HepG2 (cell line): Measurements from ENCODE around the gene ANKRD53. TPM values are rescaled to one million over a fixed set of nuclear protein-coding genes. Genes with fewer than 3 reads are reported as not detected.

ENCODE experiments used
- AGO1 ChIP-seq: fragments of 200-400 bp; formaldehyde crosslinking; IDR thresholded peaks from 2 replicates; pipeline ENCODE4 v1.6.1; 2017; ENCODE audit warnings: mild to moderate bottlenecking, low read depth, low read length, moderate library complexity; ENCODE audit not compliant: poor library complexity, severe bottlenecking
- CAMTA2 ChIP-seq: sonication (generic); formaldehyde crosslinking; IDR thresholded peaks from 2 replicates; pipeline ENCODE4 v1.4.0; 2020; ENCODE audit warnings: mild to moderate bottlenecking, missing genetic modification reagents, borderline replicate concordance
- FOSL2 ChIP-seq: sonication (generic); formaldehyde crosslinking; IDR thresholded peaks from 2 replicates; pipeline ENCODE4 v1.4.0; 2020; ENCODE audit warnings: missing genetic modification reagents
- KDM6A ChIP-seq: IDR thresholded peaks from 2 replicates; pipeline ENCODE4 v1.6.1; 2016; ENCODE audit warnings: low read depth
- MEF2D ChIP-seq: sonication (generic); formaldehyde crosslinking; IDR thresholded peaks from 2 replicates; pipeline ENCODE4 v1.5.1; 2020; ENCODE audit warnings: mild to moderate bottlenecking, missing genetic modification reagents
- NFE2L1 ChIP-seq: sonication (generic); formaldehyde crosslinking; IDR thresholded peaks from 2 replicates; pipeline ENCODE4 v1.4.0; 2020; ENCODE audit warnings: missing genetic modification reagents, mild to moderate bottlenecking, borderline replicate concordance
- NFKB2 ChIP-seq: sonication (generic); formaldehyde crosslinking; IDR thresholded peaks from 2 replicates; pipeline ENCODE4 v1.4.0; 2020; ENCODE audit warnings: missing genetic modification reagents, borderline replicate concordance
- NFRKB ChIP-seq: fragments of 450-650 bp; IDR thresholded peaks from 2 replicates; pipeline ENCODE4 v1.6.1; 2017
- RARA ChIP-seq: IDR thresholded peaks from 2 replicates; pipeline ENCODE4 v1.6.1; 2016; ENCODE audit warnings: missing genetic modification reagents, missing compliant biosample characterization
- SAP130 ChIP-seq: IDR thresholded peaks from 2 replicates; pipeline ENCODE4 v1.6.1; 2016; ENCODE audit warnings: low read depth
- SNAI1 ChIP-seq: sonication (generic); formaldehyde crosslinking; IDR thresholded peaks from 2 replicates; pipeline ENCODE4 v1.5.0; 2020; ENCODE audit warnings: mild to moderate bottlenecking, missing genetic modification reagents, borderline replicate concordance
- SSRP1 ChIP-seq: IDR thresholded peaks from 2 replicates; pipeline ENCODE4 v1.6.1; 2016; ENCODE audit warnings: control low read depth
- XRCC5 ChIP-seq: fragments of 200-400 bp; formaldehyde crosslinking; optimal IDR thresholded peaks from 2 replicates; pipeline ENCODE3; 2017; ENCODE audit warnings: mild to moderate bottlenecking, low read length
- ZNF563 ChIP-seq: sonication (generic); formaldehyde crosslinking; IDR thresholded peaks from 2 replicates; pipeline ENCODE4 v1.8.0; 2022; ENCODE audit warnings: mild to moderate bottlenecking, moderate library complexity, missing genetic modification reagents
- ZNF569 ChIP-seq: sonication (generic); formaldehyde crosslinking; IDR thresholded peaks from 2 replicates; pipeline ENCODE4 v1.5.0; 2020; ENCODE audit warnings: mild to moderate bottlenecking, missing genetic modification reagents, moderate library complexity, borderline replicate concordance
- polyA plus RNA-seq, 8 experiments: library from polyadenylated mRNA; depleted of rRNA in 3 of 8; stranded (reverse) in 7 of 8; unstranded in 1 of 8; fragments of >200 nt; fragmentation: Illumina TruSeq in 4 of 8; extraction: Trizol in 4 of 8; gene quantifications; 2 replicates each; pipeline versions ENCODE4 v1.2.1 to v1.2.3, GENCODE V29; 2011 to 2016; ENCODE audit warnings: low read depth in 4 of 8, missing spikeins in 1 of 8, mixed read lengths in 1 of 8; ENCODE audit not compliant: insufficient read depth in 1 of 8
- total RNA-seq, 5 experiments: library from RNA; depleted of rRNA; stranded (reverse); fragments of >200 nt; fragmentation: Illumina TruSeq; extraction: Trizol; gene quantifications; 2 replicates each; pipeline ENCODE4 v1.2.3, GENCODE V29; 2016; ENCODE audit warnings: low read depth in 1 of 5
- TF ChIP-seq, protein P1 (sequence below): sonication (generic); formaldehyde crosslinking; IDR thresholded peaks from 2 replicates; pipeline ENCODE4 v1.5.0; 2020; ENCODE audit warnings: mild to moderate bottlenecking, missing genetic modification reagents, borderline replicate concordance
- TF ChIP-seq, protein P2 (sequence below): sonication (generic); formaldehyde crosslinking; IDR thresholded peaks from 2 replicates; pipeline ENCODE4 v1.8.0; 2022; ENCODE audit warnings: mild to moderate bottlenecking, missing genetic modification reagents, moderate library complexity
- TF ChIP-seq, protein P3 (sequence below), 2 experiments: sonication (generic) in 1 of 2; formaldehyde crosslinking in 1 of 2; IDR thresholded peaks; 2 replicates each; pipeline versions ENCODE4 v1.4.0 to v1.6.1; 2018 to 2020; ENCODE audit warnings: missing genetic modification reagents in 2 of 2, borderline replicate concordance in 1 of 2, low read depth in 1 of 2, mild to moderate bottlenecking in 1 of 2, missing biosample characterization in 1 of 2
- TF ChIP-seq, protein P4 (sequence below): sonication (generic); formaldehyde crosslinking; IDR thresholded peaks from 2 replicates; pipeline ENCODE4 v1.5.0; 2020; ENCODE audit warnings: missing genetic modification reagents
- TF ChIP-seq, protein P5 (sequence below): sonication (generic); IDR thresholded peaks from 2 replicates; pipeline ENCODE4 v1.6.1; 2016; ENCODE audit warnings: low read depth, borderline replicate concordance
- TF ChIP-seq, protein P6 (sequence below): sonication (generic); formaldehyde crosslinking; IDR thresholded peaks from 2 replicates; pipeline ENCODE4 v1.5.0; 2020; ENCODE audit warnings: mild to moderate bottlenecking, missing genetic modification reagents, moderate library complexity

The ANKRD53 gene
- total and polyA plus RNA-seq, 2 of the 13 experiments (the other 11 are each of a cell fraction or from before 2014, with no cell fraction given), result 0.15 TPM; not detected in 1

DNA sequence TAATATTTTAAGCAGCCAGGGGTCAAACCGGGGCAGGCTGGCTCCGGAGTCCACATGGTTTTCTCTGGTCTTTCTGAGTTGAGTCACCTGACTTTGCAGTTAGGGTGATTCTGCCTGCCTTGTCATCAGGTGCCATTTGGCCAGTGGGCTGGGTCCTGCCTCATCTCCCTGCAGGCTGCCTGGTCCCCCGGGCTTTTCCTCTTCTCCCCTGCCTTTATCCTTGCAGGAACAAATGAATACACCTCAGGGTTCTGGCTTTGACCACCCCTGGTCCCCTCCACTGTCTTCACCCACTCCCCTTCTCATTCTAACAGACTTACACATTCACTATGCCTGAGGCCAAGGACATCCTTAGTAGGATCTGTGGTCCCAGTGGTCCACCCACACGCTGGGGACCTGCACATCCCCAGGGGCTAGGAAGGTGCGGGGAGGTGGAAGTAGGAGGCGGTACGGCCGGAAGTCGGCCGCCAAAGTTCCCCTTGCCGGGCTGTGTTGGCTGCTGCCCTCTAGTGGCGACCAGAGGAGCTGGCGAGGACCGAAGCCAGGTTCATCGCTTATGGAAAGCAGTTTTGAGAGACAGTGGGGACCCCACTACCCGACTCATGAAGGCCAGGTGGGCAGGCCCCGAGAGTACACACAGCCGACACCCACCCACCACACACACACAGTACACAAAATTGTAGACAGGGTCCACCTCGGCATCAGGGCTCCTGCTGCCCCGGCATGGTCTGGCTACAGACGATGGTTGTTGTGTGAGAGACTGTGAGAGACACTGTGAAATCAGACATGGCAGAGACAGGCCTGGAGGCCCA is 22.6 kb downstream of the ANKRD53 start (continued):
- TF ChIP-seq NFRKB (no peak), KDM6A (CRISPR knock-in tag) (no peak), XRCC5 (peak; percentile 96), FOSL2 (CRISPR knock-in tag) (peak; percentile 15; the same call in 1 of the 2 replicates), ZNF563 (no peak), NFE2L1 (CRISPR knock-in tag) (no peak), RARA (CRISPR knock-in tag) (peak; percentile 26; the same call in 1 of the 2 replicates), MEF2D (CRISPR knock-in tag) (peak; percentile 71; the same call in 1 of the 2 replicates), SAP130 (CRISPR knock-in tag) (peak; percentile 72), ZNF569 (CRISPR knock-in tag) (no peak), SSRP1 (CRISPR knock-in tag) (no peak), NFKB2 (peak; percentile 84; the same call in 1 of the 2 replicates), CAMTA2 (peak; percentile 87), AGO1 (no peak), SNAI1 (CRISPR knock-in tag) (no peak)
- TF ChIP-seq, protein P1, sequence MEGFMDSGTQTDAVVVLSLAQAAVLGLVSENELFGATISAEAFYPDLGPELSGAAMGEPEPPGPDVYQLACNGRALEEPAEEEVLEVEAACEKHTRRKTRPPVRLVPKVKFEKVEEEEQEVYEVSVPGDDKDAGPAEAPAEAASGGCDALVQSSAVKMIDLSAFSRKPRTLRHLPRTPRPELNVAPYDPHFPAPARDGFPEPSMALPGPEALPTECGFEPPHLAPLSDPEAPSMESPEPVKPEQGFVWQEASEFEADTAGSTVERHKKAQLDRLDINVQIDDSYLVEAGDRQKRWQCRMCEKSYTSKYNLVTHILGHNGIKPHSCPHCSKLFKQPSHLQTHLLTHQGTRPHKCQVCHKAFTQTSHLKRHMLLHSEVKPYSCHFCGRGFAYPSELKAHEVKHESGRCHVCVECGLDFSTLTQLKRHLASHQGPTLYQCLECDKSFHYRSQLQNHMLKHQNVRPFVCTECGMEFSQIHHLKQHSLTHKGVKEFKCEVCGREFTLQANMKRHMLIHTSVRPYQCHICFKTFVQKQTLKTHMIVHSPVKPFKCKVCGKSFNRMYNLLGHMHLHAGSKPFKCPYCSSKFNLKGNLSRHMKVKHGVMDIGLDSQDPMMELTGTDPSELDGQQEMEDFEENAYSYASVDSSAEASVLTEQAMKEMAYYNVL (CRISPR knock-in tag), result peak; percentile 84; the same call in 1 of the 2 replicates
- TF ChIP-seq, protein P2, sequence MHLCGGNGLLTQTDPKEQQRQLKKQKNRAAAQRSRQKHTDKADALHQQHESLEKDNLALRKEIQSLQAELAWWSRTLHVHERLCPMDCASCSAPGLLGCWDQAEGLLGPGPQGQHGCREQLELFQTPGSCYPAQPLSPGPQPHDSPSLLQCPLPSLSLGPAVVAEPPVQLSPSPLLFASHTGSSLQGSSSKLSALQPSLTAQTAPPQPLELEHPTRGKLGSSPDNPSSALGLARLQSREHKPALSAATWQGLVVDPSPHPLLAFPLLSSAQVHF (CRISPR knock-in tag), result no peak
- TF ChIP-seq, protein P3, sequence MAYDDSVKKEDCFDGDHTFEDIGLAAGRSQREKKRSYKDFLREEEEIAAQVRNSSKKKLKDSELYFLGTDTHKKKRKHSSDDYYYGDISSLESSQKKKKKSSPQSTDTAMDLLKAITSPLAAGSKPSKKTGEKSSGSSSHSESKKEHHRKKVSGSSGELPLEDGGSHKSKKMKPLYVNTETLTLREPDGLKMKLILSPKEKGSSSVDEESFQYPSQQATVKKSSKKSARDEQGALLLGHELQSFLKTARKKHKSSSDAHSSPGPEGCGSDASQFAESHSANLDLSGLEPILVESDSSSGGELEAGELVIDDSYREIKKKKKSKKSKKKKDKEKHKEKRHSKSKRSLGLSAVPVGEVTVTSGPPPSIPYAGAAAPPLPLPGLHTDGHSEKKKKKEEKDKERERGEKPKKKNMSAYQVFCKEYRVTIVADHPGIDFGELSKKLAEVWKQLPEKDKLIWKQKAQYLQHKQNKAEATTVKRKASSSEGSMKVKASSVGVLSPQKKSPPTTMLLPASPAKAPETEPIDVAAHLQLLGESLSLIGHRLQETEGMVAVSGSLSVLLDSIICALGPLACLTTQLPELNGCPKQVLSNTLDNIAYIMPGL (CRISPR knock-in tag; IDR thresholded peaks at IDR 0.05; ENCODE audit: borderline replicate concordance in 1 of 2, low read depth in 1 of 2), result peak; percentile 97 to 98
- TF ChIP-seq, protein P4, sequence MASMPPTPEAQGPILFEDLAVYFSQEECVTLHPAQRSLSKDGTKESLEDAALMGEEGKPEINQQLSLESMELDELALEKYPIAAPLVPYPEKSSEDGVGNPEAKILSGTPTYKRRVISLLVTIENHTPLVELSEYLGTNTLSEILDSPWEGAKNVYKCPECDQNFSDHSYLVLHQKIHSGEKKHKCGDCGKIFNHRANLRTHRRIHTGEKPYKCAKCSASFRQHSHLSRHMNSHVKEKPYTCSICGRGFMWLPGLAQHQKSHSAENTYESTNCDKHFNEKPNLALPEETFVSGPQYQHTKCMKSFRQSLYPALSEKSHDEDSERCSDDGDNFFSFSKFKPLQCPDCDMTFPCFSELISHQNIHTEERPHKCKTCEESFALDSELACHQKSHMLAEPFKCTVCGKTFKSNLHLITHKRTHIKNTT (CRISPR knock-in tag), result no peak
- TF ChIP-seq, protein P5, sequence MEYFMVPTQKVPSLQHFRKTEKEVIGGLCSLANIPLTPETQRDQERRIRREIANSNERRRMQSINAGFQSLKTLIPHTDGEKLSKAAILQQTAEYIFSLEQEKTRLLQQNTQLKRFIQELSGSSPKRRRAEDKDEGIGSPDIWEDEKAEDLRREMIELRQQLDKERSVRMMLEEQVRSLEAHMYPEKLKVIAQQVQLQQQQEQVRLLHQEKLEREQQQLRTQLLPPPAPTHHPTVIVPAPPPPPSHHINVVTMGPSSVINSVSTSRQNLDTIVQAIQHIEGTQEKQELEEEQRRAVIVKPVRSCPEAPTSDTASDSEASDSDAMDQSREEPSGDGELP, result no peak
- TF ChIP-seq, protein P6, sequence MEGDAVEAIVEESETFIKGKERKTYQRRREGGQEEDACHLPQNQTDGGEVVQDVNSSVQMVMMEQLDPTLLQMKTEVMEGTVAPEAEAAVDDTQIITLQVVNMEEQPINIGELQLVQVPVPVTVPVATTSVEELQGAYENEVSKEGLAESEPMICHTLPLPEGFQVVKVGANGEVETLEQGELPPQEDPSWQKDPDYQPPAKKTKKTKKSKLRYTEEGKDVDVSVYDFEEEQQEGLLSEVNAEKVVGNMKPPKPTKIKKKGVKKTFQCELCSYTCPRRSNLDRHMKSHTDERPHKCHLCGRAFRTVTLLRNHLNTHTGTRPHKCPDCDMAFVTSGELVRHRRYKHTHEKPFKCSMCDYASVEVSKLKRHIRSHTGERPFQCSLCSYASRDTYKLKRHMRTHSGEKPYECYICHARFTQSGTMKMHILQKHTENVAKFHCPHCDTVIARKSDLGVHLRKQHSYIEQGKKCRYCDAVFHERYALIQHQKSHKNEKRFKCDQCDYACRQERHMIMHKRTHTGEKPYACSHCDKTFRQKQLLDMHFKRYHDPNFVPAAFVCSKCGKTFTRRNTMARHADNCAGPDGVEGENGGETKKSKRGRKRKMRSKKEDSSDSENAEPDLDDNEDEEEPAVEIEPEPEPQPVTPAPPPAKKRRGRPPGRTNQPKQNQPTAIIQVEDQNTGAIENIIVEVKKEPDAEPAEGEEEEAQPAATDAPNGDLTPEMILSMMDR (CRISPR knock-in tag), result peak; percentile 99
